HG03139 (cell line): ENCODE results near the gene CAB39L.
"Not testable (repeated sequence)": the region's sequence is repeated elsewhere in the genome, so short reads cannot be mapped to it uniquely, and the experiment has no call there.

Source experiments
- ATAC-seq: cut with Tn5 transposase; IDR thresholded peaks from one replicate; pipeline ENCODE4 v1.9.1; 2021; ENCODE audit not compliant: unreplicated experiment

The CAB39L gene

GRCh38 chr13:49348751-49349150 is 95.1 kb downstream of the CAB39L start:
- no peak for ATAC-seq

GRCh38 chr13:49347650-49348385 is 96.0 kb downstream of the CAB39L start:
- ATAC-seq: no peak

- no peak for ATAC-seq
Measured at GRCh38 chr13:49346460-49346859, 97.4 kb downstream of the CAB39L start.

GRCh38 chr13:49343731-49344130 is 100.1 kb downstream of the CAB39L start:
- no peak for ATAC-seq

GRCh38 chr13:49343255-49343654 is 100.6 kb downstream of the CAB39L start:
- no peak for ATAC-seq

- no peak for ATAC-seq
Measured at GRCh38 chr13:49342454-49342853, 101.4 kb downstream of the CAB39L start.

GRCh38 chr13:49341941-49342340 is 101.9 kb downstream of the CAB39L start:
- ATAC-seq: no peak

- ATAC-seq: no peak
Measured at GRCh38 chr13:49341517-49341916, 102.3 kb downstream of the CAB39L start.

GRCh38 chr13:49340161-49340560 is 103.7 kb downstream of the CAB39L start:
- ATAC-seq: no peak

- no peak for ATAC-seq
Measured at GRCh38 chr13:49336655-49337054, 107.2 kb downstream of the CAB39L start.

- no peak for ATAC-seq
Measured at GRCh38 chr13:49330546-49330864, 113.4 kb downstream of the CAB39L start.

GRCh38 chr13:49329831-49330545 is 113.9 kb downstream of the CAB39L start:
- no peak for ATAC-seq

- ATAC-seq: not testable (repeated sequence)
Measured at GRCh38 chr13:49327145-49327544, 116.7 kb downstream of the CAB39L start.

GRCh38 chr13:49326222-49326917 is 117.5 kb downstream of the CAB39L start:
- no peak for ATAC-seq

GRCh38 chr13:49323344-49323743 is 120.5 kb downstream of the CAB39L start:
- ATAC-seq: no peak

- no peak for ATAC-seq
Measured at GRCh38 chr13:49322702-49323101, 121.2 kb downstream of the CAB39L start.

- no peak for ATAC-seq
Measured at GRCh38 chr13:49320975-49321374, 122.9 kb downstream of the CAB39L start.

- ATAC-seq: no peak
Measured at GRCh38 chr13:49319951-49320350, 123.9 kb downstream of the CAB39L start.

GRCh38 chr13:49319551-49319950 is 124.3 kb downstream of the CAB39L start:
- no peak for ATAC-seq

GRCh38 chr13:49315756-49316482 is 127.9 kb downstream of the CAB39L start:
- ATAC-seq: no peak

- no peak for ATAC-seq
Measured at GRCh38 chr13:49315036-49315565, 128.8 kb downstream of the CAB39L start.
